GM12872 (cell line): ENCODE measurements around the gene NKAIN1.

Source experiments
- TF ChIP-seq, protein P1 (sequence below): IDR thresholded peaks from 3 replicates; pipeline ENCODE4 v1.5.1; 2011; ENCODE audit warnings: low read depth, mild to moderate bottlenecking, low read length, moderate library complexity; ENCODE audit not compliant: insufficient read depth

The NKAIN1 gene

DNA sequence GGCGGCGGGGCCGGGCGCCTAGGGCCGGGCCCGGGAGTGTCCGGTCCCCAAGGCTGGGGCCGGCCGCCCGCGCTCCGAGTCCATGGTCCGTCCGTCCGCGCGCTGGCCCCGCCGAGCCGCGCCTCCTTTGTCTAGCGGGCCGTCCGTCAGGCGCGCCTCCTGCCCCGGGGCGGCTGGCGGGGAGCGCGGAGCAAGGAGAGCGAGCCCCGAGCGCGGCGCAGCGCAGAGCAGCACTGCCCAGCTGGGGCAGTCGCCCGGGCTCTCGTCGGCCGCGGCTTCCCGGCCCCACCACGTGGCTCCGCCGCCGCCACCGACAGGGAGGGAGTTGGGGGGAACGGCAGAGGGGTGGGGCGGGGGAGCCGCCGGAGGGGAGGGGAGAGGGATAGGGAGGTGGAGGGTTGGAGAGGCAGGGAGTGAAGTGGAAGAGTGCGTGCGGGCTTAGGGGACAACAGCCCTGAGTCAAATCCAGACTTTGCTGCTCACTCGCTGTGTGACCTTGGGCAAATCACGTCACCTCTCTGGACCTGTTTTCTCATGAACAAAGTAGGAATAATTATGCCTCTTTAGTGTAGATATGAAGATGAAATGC, at the start of gene NKAIN1:
NKAIN1 (minus strand) TSS at position 235 of the 589 bp plus-strand sequence. CDS start 340 bp downstream, outside the sequence.
- TF ChIP-seq, protein P1, sequence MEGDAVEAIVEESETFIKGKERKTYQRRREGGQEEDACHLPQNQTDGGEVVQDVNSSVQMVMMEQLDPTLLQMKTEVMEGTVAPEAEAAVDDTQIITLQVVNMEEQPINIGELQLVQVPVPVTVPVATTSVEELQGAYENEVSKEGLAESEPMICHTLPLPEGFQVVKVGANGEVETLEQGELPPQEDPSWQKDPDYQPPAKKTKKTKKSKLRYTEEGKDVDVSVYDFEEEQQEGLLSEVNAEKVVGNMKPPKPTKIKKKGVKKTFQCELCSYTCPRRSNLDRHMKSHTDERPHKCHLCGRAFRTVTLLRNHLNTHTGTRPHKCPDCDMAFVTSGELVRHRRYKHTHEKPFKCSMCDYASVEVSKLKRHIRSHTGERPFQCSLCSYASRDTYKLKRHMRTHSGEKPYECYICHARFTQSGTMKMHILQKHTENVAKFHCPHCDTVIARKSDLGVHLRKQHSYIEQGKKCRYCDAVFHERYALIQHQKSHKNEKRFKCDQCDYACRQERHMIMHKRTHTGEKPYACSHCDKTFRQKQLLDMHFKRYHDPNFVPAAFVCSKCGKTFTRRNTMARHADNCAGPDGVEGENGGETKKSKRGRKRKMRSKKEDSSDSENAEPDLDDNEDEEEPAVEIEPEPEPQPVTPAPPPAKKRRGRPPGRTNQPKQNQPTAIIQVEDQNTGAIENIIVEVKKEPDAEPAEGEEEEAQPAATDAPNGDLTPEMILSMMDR: no peak

DNA sequence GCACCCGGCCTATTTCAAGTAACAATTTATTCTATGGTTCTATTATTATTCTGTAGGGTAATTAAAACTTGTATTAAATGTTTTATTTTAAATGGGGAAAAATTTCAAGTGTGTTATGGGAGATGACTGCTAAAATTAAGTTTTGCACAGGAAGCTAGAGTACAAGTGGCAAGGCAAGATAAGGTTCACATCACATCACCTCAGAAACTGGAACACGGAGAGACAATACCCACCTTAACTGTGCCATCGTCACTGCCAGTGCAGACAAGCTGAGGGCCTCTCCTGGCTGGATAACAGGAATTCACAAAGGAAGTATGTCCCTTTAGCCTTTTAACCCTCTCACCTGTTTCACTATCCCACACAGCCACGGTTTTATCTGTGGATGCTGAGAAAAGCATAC, 49.3 kb upstream of the NKAIN1 start:
- TF ChIP-seq, protein P1: no peak

DNA sequence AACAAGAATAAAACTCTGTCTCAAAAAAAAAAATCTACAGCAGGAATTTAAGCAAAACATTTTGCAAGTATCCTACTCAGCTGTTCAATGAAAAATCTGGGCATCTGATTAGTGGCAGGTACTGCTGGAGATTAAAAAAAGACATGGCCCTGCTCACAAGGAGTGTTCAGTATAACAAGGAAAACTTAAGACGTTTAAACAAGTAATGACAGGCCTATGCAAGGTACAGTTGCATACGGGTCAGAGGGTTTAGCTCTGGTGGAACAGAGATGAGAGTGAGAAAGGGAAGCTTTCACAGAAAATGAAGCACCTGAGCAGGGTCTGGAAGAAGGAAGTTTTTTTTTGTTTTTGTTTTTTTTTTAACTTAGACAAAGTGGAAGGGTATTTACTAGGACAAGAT, 33.9 kb upstream of the NKAIN1 start:
- TF ChIP-seq, protein P1: no peak

DNA sequence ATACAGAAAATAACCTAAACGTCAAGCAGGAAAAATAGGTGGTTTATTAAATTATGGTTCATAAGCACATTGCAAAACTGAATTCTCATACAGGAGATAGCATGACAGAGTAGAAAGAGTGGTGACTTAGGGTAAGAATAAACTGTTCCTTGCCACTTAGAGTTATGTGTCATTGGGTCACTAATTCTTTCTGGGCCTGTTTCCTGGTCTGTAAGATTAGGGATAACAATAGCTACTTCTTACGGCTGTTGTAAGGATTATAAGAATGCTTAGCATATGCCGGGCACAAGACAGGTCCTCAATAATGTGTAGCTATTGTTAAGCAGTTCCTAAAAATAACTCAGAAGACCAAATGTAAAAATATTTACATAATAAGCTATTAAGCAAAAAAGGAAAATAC, 32.7 kb upstream of the NKAIN1 start:
- TF ChIP-seq, protein P1: no peak

GRCh38 chr1:31266547-31266946, 26.9 kb upstream of the NKAIN1 start:
- TF ChIP-seq, protein P1: no peak

DNA sequence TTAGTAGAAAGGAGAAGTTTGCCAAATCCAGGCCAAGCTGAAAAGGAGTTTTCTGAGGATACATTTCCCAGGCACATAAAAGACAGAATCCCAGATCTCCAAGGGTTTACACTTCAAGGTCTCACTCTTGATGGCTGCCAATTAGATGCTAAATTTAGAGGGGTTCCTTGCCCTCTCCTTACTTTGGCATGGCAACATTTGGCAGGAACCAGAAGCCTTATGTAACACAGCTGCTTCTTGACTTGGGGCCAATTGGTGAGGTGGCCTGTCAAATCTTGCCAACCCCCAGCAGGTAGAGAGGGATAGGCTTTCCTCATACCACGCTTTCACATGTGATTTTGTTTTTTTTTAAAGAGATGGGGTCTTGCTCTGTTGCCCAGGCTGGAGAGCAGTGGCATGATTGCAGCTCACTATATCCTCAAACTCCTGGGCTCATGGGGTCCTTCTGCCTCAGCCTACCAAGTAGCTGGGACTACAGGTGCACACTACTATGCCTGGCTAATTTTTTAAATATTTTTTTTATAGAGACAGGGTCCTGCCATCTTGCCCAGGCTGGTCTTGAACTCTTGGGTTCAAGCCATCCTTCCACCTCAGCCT, 25.2 kb upstream of the NKAIN1 start:
- TF ChIP-seq, protein P1: no peak

DNA sequence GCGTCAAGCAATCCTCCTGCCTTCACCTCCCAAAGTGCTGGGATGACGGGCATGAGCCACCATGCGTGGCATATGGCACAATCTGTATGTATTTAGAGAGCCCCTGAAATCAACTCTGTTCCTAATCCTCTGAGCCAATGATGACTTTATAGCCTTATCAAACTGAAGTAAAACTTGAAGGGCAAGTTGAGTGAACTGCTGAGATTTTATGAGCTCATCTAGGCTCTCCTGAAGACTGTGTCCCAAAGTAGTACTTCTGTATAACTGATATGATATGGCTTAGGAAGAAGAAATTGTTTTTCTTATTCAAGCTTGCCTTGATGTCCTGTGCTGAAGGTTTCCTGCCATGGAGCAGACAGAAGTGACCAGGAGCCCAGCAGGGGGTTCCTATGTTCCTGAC, 23.7 kb upstream of the NKAIN1 start:
- TF ChIP-seq, protein P1: no peak
